K562 (cell line): ENCODE data around the gene ERBB4.

ENCODE experiments used
- TCF7 ChIP-seq: sonication (generic); IDR thresholded peaks from 2 replicates; pipeline ENCODE4 v1.6.1; 2016; ENCODE audit warnings: antibody characterized with exemption, borderline replicate concordance
- TF ChIP-seq, protein P1 (sequence below): sonication (generic); formaldehyde crosslinking; IDR thresholded peaks from 2 replicates; pipeline ENCODE4 v1.9.0; 2022; ENCODE audit warnings: mild to moderate bottlenecking, missing genetic modification reagents

DNA sequence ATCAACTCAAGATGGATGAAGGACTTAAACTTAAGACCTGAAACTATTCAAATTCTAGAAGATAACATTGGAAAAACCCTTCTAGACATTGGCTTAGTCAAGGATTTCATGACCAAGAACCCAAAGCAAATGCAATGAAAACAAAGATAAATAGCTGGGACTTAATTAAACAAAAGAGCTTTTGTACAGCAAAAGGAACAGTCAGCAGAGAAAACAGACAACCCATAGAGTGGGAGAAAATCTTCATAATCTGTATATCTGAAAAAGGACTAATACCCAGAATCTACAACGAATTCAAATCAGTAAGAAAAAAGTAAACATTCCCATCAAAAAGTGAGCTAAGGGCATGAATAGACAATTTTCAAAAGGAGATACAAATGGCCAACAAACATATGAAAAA lies 171.2 kb downstream of the ERBB4 start:
- TF ChIP-seq TCF7, result no peak
- TF ChIP-seq, protein P1, sequence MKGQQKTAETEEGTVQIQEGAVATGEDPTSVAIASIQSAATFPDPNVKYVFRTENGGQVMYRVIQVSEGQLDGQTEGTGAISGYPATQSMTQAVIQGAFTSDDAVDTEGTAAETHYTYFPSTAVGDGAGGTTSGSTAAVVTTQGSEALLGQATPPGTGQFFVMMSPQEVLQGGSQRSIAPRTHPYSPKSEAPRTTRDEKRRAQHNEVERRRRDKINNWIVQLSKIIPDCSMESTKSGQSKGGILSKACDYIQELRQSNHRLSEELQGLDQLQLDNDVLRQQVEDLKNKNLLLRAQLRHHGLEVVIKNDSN, result no peak
